ENCODE results near the gene DNAJC6.
"Not testable (repeated sequence)": the region's sequence is repeated elsewhere in the genome, so short reads cannot be mapped to it uniquely, and the experiment has no call there.

DNAJC6 gene

DNA sequence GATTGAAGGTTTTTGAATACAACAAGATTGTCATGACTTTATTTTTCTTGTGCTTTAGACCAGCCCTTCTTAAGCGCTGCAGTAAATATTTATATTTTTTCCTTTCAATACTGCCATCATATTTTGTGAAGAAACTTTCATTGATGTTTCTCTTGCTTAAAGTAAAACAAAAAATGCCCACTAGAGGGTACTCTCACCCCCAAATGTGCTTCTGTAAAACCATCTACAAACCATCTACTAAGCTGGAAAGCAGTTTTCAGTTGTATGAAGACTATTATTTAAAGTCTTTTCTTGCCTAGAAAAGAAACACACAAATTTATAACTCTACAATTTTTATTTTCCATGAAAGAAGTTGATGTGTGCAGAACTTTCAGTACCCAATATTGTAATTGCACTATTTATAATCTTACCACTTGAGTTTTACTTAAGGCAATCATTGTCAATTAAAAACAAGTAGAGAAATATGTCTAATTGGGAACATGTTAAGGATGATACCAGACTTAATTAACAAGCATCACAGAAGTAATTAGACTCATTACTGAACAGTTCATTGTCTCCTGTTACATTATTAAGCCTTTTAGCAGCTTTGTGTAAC lies 121.9 kb downstream of the DNAJC6 start:
- peak; percentile 27 for DNase-seq (ENCODE audit: low spot score)

GRCh38 chr1:65432918-65433317 lies 123.6 kb downstream of the DNAJC6 start:
- no peak for DNase-seq (ENCODE audit: low spot score)

DNA sequence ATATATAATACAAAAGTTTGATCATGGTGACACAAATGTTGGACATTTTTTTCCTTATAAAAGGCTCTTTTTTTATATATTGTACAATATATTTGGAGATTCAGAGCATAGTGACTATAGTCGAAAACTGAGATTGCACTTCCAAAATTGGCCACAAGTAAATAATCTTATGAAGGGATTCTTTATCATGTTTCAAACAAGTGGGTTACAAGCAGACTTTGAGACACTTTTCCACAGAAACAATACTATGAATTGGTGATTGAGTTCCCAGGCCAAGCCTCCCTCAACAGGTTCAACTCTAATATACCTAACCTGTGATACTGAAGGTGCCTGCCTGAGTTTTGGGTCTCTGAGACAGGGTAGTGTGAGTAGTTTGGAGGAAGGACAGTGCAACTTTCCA lies 124.9 kb downstream of the DNAJC6 start:
- DNase-seq (ENCODE audit: low spot score): no peak

DNA sequence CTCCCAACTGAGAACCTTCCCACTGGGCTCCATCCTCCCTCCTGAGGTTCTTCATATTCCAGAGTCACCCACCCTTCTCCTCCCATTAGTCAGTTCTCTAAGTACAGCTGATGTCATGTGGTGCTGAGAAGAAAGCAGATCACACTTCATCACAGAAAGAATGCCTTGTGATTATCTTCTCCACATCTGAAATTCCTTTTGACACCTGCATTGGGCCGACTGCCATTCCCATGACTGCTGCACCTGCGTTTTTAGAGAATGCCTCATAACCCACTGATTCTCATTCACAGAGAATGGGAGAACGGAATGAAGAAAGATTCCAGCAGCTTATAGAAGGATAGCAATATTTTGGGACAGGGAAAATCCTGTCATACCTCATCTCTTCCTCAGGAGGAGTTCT lies 125.4 kb downstream of the DNAJC6 start:
- DNase-seq (ENCODE audit: low spot score): no peak

GRCh38 chr1:65435987-65436386 lies 126.6 kb downstream of the DNAJC6 start:
- no peak for DNase-seq (ENCODE audit: low spot score)

DNA sequence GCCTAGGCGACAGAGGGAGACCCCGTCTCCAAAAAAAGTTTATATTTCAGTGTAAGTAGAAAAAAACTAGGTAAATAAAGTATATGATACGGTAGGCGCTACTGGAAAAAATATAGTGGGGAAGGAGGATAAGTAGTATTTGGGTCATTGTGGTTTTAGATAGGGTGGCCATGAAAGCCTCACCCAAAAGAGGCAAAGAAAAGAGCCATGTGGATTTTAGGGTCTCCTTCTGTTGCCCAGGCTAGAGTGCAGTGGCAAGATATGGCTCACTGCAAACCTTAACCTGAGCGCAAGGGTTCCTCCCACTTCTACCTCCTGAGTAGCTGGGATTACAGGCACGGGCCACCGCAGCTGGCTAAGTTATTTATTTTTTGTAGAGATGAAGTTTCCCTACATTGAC lies 128.3 kb downstream of the DNAJC6 start:
- no peak for DNase-seq (ENCODE audit: low spot score)

DNA sequence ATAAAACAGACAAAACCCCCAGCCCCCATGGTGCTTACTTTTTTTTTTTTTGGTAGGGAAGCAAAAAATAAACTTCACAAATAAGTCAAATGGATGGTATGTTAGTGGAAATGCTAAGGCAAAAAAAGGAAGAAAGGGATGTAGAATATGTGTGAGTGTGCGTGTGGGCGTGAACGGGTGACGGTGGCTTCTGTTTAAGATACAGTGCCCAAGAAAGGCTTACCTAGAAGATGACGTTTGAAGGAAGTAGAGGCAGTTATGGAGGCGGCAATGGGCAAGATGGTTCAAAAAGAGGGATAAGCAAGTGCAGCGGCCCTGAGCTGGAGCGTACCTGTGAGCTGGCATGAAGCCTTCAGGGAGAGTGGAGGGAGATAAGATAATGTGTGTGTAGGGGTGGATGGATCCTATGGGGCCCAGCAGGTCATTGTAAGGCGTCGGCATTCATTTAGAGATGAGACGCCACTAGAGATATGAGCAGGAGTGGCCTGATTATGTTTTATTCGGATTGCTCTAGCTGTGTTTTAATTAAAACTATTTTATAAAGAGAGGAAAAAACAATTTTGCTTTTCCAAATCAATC lies 131.1 kb downstream of the DNAJC6 start:
- DNase-seq (ENCODE audit: low spot score): no peak

DNA sequence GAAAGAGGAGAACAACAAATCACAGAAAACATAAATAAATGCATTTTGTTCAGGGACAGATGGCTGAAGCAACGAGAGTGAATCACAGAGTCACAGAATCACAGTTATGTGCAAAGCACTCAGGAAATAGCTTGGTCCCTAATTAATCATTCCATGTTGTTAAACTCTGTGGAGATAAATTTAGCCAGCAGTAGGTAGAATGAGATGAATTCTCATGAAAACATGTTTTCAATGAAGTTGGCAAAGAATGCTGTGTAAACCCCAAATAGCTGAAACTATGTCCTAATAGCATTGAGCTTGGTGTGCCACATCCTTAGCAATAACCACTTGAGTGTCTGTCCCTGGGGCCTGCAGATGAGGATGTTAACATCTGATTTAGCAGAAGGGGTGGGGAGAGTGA lies 131.6 kb downstream of the DNAJC6 start:
- DNase-seq (ENCODE audit: low spot score): no peak

- no peak for DNase-seq (ENCODE audit: low spot score)
Observed at GRCh38 chr1:65441464-65441863, 132.1 kb downstream of the DNAJC6 start.

DNA sequence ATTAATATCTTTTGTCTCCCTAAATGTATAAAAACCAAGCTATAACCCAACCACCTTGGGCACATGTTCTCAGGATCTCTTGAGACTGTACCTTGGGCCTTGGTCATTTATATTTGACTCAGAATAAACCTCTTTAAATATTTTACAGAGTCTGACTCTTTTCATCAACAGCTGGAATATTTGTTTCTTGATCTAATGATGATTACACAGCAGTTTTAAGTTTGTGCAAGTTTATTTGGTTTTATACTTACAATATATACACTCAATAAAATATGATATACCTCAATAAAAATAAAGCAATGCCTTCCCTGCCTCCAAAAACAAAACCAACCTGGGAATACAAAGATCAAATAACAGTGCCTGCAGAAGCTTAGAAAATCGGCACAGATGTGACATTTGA lies 133.1 kb downstream of the DNAJC6 start:
- no peak for DNase-seq (ENCODE audit: low spot score)

- no peak for DNase-seq (ENCODE audit: low spot score)
Observed at GRCh38 chr1:65443647-65444046, 134.3 kb downstream of the DNAJC6 start.

GRCh38 chr1:65444128-65444640 lies 134.8 kb downstream of the DNAJC6 start:
- DNase-seq (ENCODE audit: low spot score): no peak

GRCh38 chr1:65445837-65446236 lies 136.5 kb downstream of the DNAJC6 start:
- no peak for DNase-seq (ENCODE audit: low spot score)

DNA sequence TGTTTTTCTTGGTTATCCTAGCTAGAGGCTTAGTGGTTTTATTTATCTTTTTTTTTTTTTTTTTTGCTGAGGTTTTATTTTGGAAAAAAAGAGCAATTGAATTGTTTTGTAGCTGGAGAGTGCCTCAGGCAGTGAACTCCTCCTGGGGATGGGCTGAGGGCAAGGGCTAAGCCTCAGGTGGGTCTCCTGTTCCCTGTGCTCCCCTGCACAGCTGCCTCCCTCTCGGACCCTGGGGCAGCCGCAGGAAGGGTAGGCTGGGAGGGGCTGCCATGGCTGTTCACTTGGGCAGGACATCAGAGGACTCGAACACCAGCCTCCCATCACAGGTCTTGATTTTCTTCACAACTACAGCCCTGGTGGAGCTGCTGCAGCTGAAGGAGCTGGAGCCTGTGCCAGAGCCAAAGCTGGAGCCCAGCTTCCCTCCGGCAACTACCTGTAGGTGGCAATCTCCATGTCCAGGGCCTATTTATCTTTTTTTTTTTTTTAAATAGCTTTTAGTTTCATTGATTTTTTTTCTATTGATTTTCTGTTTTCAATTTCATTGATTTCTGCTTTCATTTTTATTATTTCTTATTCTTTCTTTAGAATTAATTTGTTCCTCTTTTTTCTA lies 140.0 kb downstream of the DNAJC6 start:
- no peak for DNase-seq (ENCODE audit: low spot score)

DNA sequence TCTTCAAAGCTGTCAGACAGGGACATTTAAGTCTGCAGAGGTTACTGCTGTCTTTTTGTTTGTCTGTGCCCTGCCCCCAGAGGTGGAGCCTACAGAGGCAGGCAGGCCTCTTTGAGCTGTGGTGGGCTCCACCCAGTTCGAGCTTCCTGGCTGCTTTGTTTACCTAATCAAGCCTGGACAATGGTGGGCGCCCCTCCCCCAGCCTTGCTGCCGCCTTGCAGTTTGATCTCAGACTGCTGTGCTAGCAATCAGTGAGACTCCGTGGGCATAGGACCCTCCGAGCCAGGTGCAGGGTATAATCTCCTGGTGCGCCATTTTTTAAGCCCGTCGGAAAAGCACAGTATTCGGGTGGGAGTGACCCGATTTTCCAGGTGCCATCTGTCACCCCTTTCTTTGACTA lies 146.3 kb downstream of the DNAJC6 start:
- not testable (repeated sequence) for DNase-seq (ENCODE audit: low spot score)

DNA sequence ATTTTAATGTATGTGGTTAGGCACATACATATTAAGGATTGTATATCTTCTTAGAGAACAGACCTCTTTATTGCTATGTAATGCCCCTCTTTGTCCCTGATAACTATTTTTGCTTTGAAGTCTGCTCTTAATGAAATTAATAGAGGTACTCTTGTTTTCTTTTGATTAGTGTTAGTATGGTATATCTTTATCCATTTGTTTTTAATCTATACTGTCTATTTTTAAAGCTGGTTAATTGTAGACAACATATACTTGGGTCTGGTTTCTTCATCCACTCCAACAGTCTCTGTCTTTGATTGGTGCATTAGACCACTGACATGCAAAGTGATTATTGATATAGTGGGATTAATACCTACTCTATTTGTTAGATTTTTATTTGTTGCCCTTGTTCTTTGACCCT lies 147.1 kb downstream of the DNAJC6 start:
- DNase-seq (ENCODE audit: low spot score): no peak

- DNase-seq (ENCODE audit: low spot score): no peak
Observed at GRCh38 chr1:65457868-65458267, 148.5 kb downstream of the DNAJC6 start.

GRCh38 chr1:65458730-65459396 lies 149.5 kb downstream of the DNAJC6 start:
- no peak for DNase-seq (ENCODE audit: low spot score)

- DNase-seq (ENCODE audit: low spot score): no peak
Observed at GRCh38 chr1:65459397-65459768, 150.0 kb downstream of the DNAJC6 start.
